Stimulated activated naive CD8-positive, alpha-beta T cell treated with anti-CD3 and anti-CD28 coated beads, Interleukin-15, amount 100 ng/mL, for 72 hours (primary cell): ENCODE data around the gene SMIM15.

Experiments
- ATAC-seq: fragments of 150-1000 bp; cut with Tn5 transposase; 2 replicates; pipeline ENCODE4 v1.10.0; 2021; ENCODE audit warnings: mild to moderate bottlenecking, moderate library complexity
- DNase-seq, 2 donors: peaks; one replicate each; pipeline ENCODE4 v3.0.0; 2021 to 2022
- H3K27ac Mint-ChIP-seq, 2 donors: one replicate each; pipeline ENCODE4 v1.8.0; 2022; ENCODE audit warnings: mild to moderate bottlenecking in 2 of 2, mixed read lengths in 2 of 2, moderate library complexity in 2 of 2
- H3K27me3 Mint-ChIP-seq: one replicate; pipeline ENCODE4 v1.8.0; 2022; ENCODE audit warnings: mixed read lengths
- H3K4me1 Mint-ChIP-seq: one replicate; pipeline ENCODE4 v1.8.0; 2022; ENCODE audit warnings: mild to moderate bottlenecking, mixed read lengths
- H3K4me3 Mint-ChIP-seq, 2 donors: one replicate each; pipeline ENCODE4 v1.8.0; 2022; ENCODE audit warnings: mild to moderate bottlenecking in 2 of 2, mixed read lengths in 2 of 2, moderate library complexity in 1 of 2
- H3K9me3 Mint-ChIP-seq, 2 donors: one replicate each; pipeline ENCODE4 v1.8.0; 2022; ENCODE audit warnings: mixed read lengths in 2 of 2

The SMIM15 gene

GRCh38 chr5:61137835-61138234, 24.4 kb downstream of the SMIM15 start:
- H3K9me3 Mint-ChIP-seq: no peaks in the 10 kb centered on the region
- H3K4me3 Mint-ChIP-seq: no peak overlapping the region
- no peaks in the 10 kb centered on the region for H3K4me1 Mint-ChIP-seq
- H3K27me3 Mint-ChIP-seq: no peaks in the 10 kb centered on the region
- DNase-seq (no peak), ATAC-seq (no peak)
- no peak overlapping the region for H3K27ac Mint-ChIP-seq

- H3K27me3 Mint-ChIP-seq: no peaks in the 10 kb centered on the region
- H3K27ac Mint-ChIP-seq: no peak overlapping the region
- no peak overlapping the region for H3K4me3 Mint-ChIP-seq
- H3K4me1 Mint-ChIP-seq: no peaks in the 10 kb centered on the region
- DNase-seq (no peak), ATAC-seq (no peak)
- H3K9me3 Mint-ChIP-seq: no peaks in the 10 kb centered on the region
These were observed 29.7 kb downstream of the SMIM15 start for GRCh38 chr5:61132559-61132958.

GRCh38 chr5:61130289-61130688, 32.0 kb downstream of the SMIM15 start:
- Mint-ChIP-seq H3K4me1 (no peaks in the 10 kb centered on the region), H3K4me3 (no peak overlapping the region), H3K9me3 (peaks cover 0 to 5% of the 10 kb centered on the region in 2 donors), H3K27me3 (no peaks in the 10 kb centered on the region), H3K27ac (no peak overlapping the region)
- ATAC-seq (no peak), DNase-seq (no peak)

GRCh38 chr5:61123145-61123544, 39.1 kb downstream of the SMIM15 start:
- Mint-ChIP-seq H3K4me1 (no peaks in the 10 kb centered on the region), H3K27ac (no peak overlapping the region), H3K9me3 (peaks cover 5 to 6% of the 10 kb centered on the region in 2 donors), H3K27me3 (no peaks in the 10 kb centered on the region), H3K4me3 (no peak overlapping the region)
- ATAC-seq (no peak), DNase-seq (no peak)

GRCh38 chr5:61120534-61120933, 41.7 kb downstream of the SMIM15 start:
- no peaks in the 10 kb centered on the region for H3K27me3 Mint-ChIP-seq
- H3K4me3 Mint-ChIP-seq: no peak overlapping the region
- peaks cover 0 to 6% of the 10 kb centered on the region in 2 donors for H3K9me3 Mint-ChIP-seq
- no peak for DNase-seq
- H3K4me1 Mint-ChIP-seq: no peaks in the 10 kb centered on the region
- no peak for ATAC-seq
- no peak overlapping the region for H3K27ac Mint-ChIP-seq

GRCh38 chr5:61119066-61119465, 43.2 kb downstream of the SMIM15 start:
- no peaks in the 10 kb centered on the region for H3K27me3 Mint-ChIP-seq
- DNase-seq (no peak), ATAC-seq (no peak)
- no peak overlapping the region for H3K4me3 Mint-ChIP-seq
- peaks cover 9 to 10% of the 10 kb centered on the region in 2 donors for H3K9me3 Mint-ChIP-seq
- no peak overlapping the region for H3K27ac Mint-ChIP-seq
- no peaks in the 10 kb centered on the region for H3K4me1 Mint-ChIP-seq

- H3K9me3 Mint-ChIP-seq: peaks cover 26 to 30% of the 10 kb centered on the region in 2 donors
- H3K4me1 Mint-ChIP-seq: no peaks in the 10 kb centered on the region
- no peak for ATAC-seq
These were observed 46.3 kb downstream of the SMIM15 start for GRCh38 chr5:61115968-61116367.

GRCh38 chr5:61114441-61114840, 47.8 kb downstream of the SMIM15 start:
- Mint-ChIP-seq H3K4me1 (no peaks in the 10 kb centered on the region), H3K27ac (no peak overlapping the region), H3K4me3 (no peak overlapping the region), H3K9me3 (peaks cover 30 to 36% of the 10 kb centered on the region in 2 donors), H3K27me3 (no peaks in the 10 kb centered on the region)
- no peak for DNase-seq
- ATAC-seq: no peak

More at GRCh38 chr5:61115968-61116367, 46.3 kb downstream of the SMIM15 start:
- Mint-ChIP-seq H3K4me3 (no peak overlapping the region), H3K27me3 (no peaks in the 10 kb centered on the region), H3K27ac (no peak overlapping the region)
- no peak for DNase-seq
